Measurements from ENCODE around the gene DPEP3. TPM values are rescaled to one million over a fixed set of nuclear protein-coding genes. Genes with fewer than 3 reads are reported as not detected.

Gene DPEP3
- total and polyA plus RNA-seq, 12 donors: 0.01 to 0.34 TPM; not detected in 10

GRCh38 chr16:67942510-67943255 lies 37.6 kb downstream of the DPEP3 start:
- Histone ChIP-seq H3K27ac (peak overlapping the region in 6 of 10 donors; percentile 21 to 83 (median 75)), H3K36me3 (peaks cover 0 to 89% (median 62%) of the 10 kb centered on the region in 9 donors), H3K27me3 (no peaks in the 10 kb centered on the region), H3K4me3 (no peak overlapping the region), H3K4me1 (peaks cover 13 to 81% (median 45%) of the 10 kb centered on the region in 9 donors), H3K9me3 (no peaks in the 10 kb centered on the region)
- WGBS, 2 donors: 73 to 79% methylated on average over 27 of the region's 27 CpGs
- DNase-seq (no peak), ATAC-seq (peak in 5 of 8 donors; percentile 0 to 20 (median 7))
- TF ChIP-seq CTCF (IDR thresholded peaks at IDR 0.05): no peak
- intact Hi-C loops (cut with DNase I): loop anchor here in 1 of 10 donors (10.0 kb wide), 1 partner anchor 398 kb away; no protein-coding TSS in a partner anchor

DNA sequence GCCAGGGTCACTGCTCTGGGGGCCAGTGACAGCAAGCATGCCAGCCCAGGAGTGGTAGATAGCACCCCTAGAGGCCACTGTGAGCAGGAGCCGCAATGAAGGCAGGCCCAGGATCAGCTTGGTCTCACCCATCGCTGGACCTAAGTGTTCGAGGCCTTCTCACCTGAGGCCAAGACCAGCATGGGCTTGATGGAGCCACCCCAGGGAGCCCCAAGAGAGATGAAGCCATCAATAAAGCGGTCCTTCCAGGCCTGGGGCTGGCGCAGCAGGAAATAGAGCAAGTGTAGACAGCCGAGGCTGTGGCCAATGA lies 38.1 kb downstream of the DPEP3 start:
- intact Hi-C loops (cut with DNase I): loop anchor here in 1 of 10 donors (10.0 kb wide), 1 partner anchor 397 kb away; no protein-coding TSS in a partner anchor
- peak in 6 of 8 donors; percentile 3 to 33 (median 20) for ATAC-seq
- WGBS, 2 donors: 70 to 79% methylated on average over 6 of the region's 6 CpGs
- peak; percentile 25 to 67 (median 59) for TF ChIP-seq CTCF (IDR thresholded peaks at IDR 0.05)
- Histone ChIP-seq H3K9me3 (no peaks in the 10 kb centered on the region), H3K4me1 (peaks cover 16 to 81% (median 50%) of the 10 kb centered on the region in 9 donors), H3K27ac (peak overlapping the region in 5 of 10 donors; percentile 21 to 83 (median 74)), H3K4me3 (no peak overlapping the region), H3K27me3 (no peaks in the 10 kb centered on the region), H3K36me3 (peaks cover 0 to 84% (median 56%) of the 10 kb centered on the region in 9 donors)
- no peak for DNase-seq

- peaks cover 0 to 78% (median 51%) of the 10 kb centered on the region in 9 donors for H3K36me3 ChIP-seq
Observed at GRCh38 chr16:67941469-67942199, 38.7 kb downstream of the DPEP3 start.

More at GRCh38 chr16:67941469-67942199, 38.7 kb downstream of the DPEP3 start:
- no peak for DNase-seq
- intact Hi-C loops (cut with DNase I): loop anchor here in 1 of 10 donors (10.0 kb wide), 1 partner anchor 397 kb away; no protein-coding TSS in a partner anchor
- Histone ChIP-seq H3K4me3 (no peak overlapping the region), H3K27ac (peak overlapping the region in 5 of 10 donors; percentile 21 to 83 (median 48)), H3K9me3 (no peaks in the 10 kb centered on the region), H3K4me1 (peaks cover 17 to 82% (median 52%) of the 10 kb centered on the region in 9 donors), H3K27me3 (no peaks in the 10 kb centered on the region)
- WGBS, 2 donors: 78 to 79% methylated on average over 9 of the region's 9 CpGs
- no peak for TF ChIP-seq CTCF (IDR thresholded peaks at IDR 0.05)
- ATAC-seq: no peak
